Cardiac muscle cell (in vitro differentiated cells and primary cell): ENCODE measurements around the gene CMTM7. TPM values are rescaled to one million over a fixed set of nuclear protein-coding genes. Genes with fewer than 3 reads are reported as not detected.
"Not testable (repeated sequence)": the region's sequence is repeated elsewhere in the genome, so short reads cannot be mapped to it uniquely, and the experiment has no call there.

Experiments used
- DNase-seq, 2 donors: peaks; one replicate each; pipeline versions ENCODE4 v3.0.0 to v3.0.0-alpha.2; 2010 to 2017; ENCODE audit warnings: low read depth in 1 of 2, low spot score in 1 of 2
- H3K27ac ChIP-seq: fragments of 200-600 bp; sonication (generic); 2 replicates; pipeline ENCODE4 v1.5.1; 2016
- H3K27me3 ChIP-seq: fragments of 200-600 bp; sonication (generic); 2 replicates; pipeline ENCODE4 v1.6.0; 2016; ENCODE audit warnings: control low read depth
- H3K36me3 ChIP-seq: fragments of 200-600 bp; sonication (generic); 2 replicates; pipeline ENCODE4 v1.5.1; 2016; ENCODE audit warnings: control low read depth
- H3K4me1 ChIP-seq: fragments of 200-600 bp; sonication (generic); 2 replicates; pipeline ENCODE4 v1.8.1; 2017; ENCODE audit warnings: low read depth, mild to moderate bottlenecking, mixed run types
- H3K4me3 ChIP-seq: fragments of 200-600 bp; sonication (generic); 2 replicates; pipeline ENCODE4 v1.5.1; 2016; ENCODE audit warnings: mild to moderate bottlenecking
- H3K9me3 ChIP-seq: fragments of 200-600 bp; sonication (generic); 2 replicates; pipeline ENCODE4 v1.5.1; 2017; ENCODE audit warnings: low read depth, mild to moderate bottlenecking, control low read depth
- polyA plus RNA-seq: library from polyadenylated mRNA; unstranded; fragments of >200 nt; fragmentation: Nextera tagmentation; extraction: Ambion mirVana; gene quantifications from 2 replicates; pipeline ENCODE4 v1.2.1, GENCODE V29; 2016
- total RNA-seq: library from RNA; depleted of rRNA; stranded (reverse); fragments of >200 nt; gene quantifications from 2 replicates; pipeline ENCODE4 v1.2.3, GENCODE V29; 2016
- TF ChIP-seq, protein P1 (sequence below): IDR thresholded peaks from 2 replicates; pipeline ENCODE4 v1.5.1; 2012; ENCODE audit warnings: low read depth, mild to moderate bottlenecking, low read length

The CMTM7 gene
- total and polyA plus RNA-seq, 2 experiments from 2014 or later: 24.2 to 42.4 TPM

DNA sequence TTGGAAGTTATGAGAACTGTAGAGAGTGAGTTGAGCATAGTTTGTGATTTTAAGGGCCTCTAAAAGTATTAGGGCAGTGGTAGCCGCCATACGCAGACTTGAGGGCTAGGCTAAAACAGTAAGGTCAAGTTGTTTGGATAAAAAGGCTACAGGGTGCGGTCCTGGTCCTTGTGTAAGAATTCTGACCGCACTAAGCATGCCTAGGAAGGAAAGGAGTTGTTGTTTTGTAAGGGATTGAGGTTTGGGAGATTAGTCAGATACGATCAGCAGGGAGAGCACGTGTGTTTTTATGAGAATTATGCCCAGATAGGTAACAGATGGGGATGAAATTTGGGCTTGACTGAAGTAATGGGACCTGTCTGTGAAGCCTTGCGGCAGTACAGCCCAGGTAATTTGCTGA lies 71.8 kb downstream of the CMTM7 start:
- not testable (repeated sequence) for H3K36me3 ChIP-seq, H3K27ac ChIP-seq, H3K9me3 ChIP-seq, DNase-seq, H3K27me3 ChIP-seq, H3K4me3 ChIP-seq
- peaks cover 12% of the 10 kb centered on the region for H3K4me1 ChIP-seq

DNA sequence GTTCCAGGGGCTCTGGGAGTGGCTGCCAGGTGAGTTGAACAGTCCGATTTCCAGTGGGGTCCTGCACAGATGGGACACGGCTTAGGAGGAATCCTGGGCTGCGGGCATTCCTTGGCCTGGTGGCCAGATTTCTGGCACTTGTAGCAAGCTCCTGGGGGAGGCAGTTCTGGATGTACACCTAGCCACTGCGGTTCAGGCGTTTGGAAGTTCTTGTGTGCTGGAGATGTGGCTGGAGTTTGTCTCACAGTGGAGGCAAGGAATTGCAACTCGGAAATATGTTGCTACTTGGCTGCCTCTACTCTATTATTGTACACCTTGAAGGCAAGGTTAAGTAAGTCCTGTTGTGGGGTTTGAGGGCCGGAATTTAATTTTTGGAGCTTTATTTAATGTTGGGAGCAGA lies 73.1 kb downstream of the CMTM7 start:
- H3K27me3 ChIP-seq, H3K27ac ChIP-seq, H3K9me3 ChIP-seq, H3K4me3 ChIP-seq, H3K36me3 ChIP-seq: not testable (repeated sequence)
- H3K4me1 ChIP-seq: peaks cover 12% of the 10 kb centered on the region
- DNase-seq: peak in 1 of 2 donors; percentile 30

DNA sequence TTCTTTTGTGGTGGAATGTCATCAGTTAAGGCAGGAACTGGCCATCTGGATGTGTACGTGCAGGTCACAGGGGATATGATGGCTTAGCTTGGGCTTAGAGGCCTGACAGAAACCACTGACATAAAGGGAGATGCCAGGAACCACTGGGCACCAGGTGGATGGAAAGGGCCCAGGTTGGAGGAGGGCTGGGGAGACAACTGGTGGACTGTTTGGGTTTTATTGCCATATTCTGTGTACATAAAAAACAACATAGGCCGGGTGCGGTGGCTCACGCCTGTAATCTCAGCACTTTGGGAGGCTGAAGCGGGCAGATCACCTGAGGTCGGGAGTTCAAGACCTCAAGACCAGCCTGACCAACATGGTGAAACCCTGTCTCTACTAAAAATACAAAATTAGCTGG lies 75.2 kb downstream of the CMTM7 start:
- DNase-seq, H3K4me1 ChIP-seq, H3K4me3 ChIP-seq, H3K36me3 ChIP-seq, H3K27me3 ChIP-seq, H3K9me3 ChIP-seq, H3K27ac ChIP-seq: not testable (repeated sequence)

DNA sequence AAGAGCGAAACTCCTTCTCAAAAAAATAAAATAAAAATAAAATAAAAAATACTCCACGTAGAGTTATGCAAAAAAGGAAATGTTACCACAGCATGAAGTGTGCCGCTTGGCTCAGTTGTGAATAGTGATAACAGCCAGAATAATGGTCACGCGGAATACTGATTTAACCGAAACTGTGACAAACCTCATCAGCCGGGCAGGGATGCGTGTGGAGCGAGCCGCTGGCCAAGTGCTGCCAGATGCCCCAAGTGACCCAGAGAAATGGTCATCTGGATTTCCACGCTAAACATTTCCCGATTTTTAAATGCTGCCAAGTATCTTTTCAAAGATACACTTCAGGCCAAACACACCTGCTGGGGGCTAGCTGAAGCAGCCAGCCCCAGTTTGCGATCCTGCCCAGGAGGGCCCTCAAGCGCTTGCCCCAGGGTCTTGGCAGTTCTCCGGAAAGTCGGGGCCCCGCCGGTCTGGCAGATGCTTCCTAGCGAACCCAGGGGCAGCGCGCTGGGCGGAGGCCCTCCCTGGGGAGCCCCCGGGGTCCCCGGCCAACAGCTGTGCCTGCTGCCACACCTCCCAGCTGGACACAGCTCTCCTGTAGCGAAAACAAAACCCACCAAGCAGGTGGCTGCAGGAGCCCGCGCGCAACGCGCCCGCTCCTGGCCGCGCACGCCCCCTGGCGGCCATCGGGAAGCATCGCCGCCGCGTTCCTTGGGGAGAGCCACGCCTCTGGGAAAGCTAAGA lies 75.8 kb downstream of the CMTM7 start:
- H3K4me1 ChIP-seq: peaks cover 9% of the 10 kb centered on the region
- no peaks in the 10 kb centered on the region for H3K9me3 ChIP-seq
- no peak overlapping the region for H3K27ac ChIP-seq
- H3K36me3 ChIP-seq: no peaks in the 10 kb centered on the region
- no peaks in the 10 kb centered on the region for H3K27me3 ChIP-seq
- peak; percentile 79 to 80 for DNase-seq
- H3K4me3 ChIP-seq: no peak overlapping the region
- TF ChIP-seq, protein P1, sequence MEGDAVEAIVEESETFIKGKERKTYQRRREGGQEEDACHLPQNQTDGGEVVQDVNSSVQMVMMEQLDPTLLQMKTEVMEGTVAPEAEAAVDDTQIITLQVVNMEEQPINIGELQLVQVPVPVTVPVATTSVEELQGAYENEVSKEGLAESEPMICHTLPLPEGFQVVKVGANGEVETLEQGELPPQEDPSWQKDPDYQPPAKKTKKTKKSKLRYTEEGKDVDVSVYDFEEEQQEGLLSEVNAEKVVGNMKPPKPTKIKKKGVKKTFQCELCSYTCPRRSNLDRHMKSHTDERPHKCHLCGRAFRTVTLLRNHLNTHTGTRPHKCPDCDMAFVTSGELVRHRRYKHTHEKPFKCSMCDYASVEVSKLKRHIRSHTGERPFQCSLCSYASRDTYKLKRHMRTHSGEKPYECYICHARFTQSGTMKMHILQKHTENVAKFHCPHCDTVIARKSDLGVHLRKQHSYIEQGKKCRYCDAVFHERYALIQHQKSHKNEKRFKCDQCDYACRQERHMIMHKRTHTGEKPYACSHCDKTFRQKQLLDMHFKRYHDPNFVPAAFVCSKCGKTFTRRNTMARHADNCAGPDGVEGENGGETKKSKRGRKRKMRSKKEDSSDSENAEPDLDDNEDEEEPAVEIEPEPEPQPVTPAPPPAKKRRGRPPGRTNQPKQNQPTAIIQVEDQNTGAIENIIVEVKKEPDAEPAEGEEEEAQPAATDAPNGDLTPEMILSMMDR: peak; percentile 99

DNA sequence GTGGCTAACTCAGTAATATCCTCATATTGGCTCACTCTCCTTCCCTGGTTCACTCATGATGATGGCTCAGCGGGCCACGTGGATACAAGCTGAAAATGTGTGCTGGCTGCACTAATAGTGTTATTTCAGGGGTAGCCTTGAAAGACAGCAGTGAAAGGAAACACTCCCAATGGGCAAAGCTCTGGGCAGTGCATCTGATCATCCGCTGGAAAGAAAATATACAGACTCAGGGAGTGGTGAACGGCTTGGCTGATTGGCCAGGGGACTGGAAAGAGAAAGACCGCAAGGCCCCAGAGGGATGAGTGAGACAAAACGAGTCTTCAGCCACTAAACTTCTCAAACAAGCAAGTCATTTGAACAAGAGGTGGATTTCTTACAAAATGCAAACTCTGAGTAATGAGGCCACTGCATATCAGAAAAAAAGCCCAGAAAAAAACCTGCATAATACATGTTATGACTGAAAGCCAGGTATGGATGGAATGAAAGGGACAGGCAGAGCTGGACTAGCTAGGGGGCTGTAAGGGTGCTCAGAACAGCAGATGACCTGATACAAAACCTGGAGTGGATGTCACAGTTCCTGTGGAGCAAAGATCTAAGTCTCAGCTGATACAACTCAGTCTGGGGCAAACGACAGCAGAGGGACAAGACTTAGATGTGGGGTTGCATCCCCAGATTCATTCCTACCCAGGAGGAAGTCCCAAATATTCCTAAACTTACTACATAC lies 77.7 kb downstream of the CMTM7 start:
- H3K27ac ChIP-seq: no peak overlapping the region
- TF ChIP-seq, protein P1: no peak
- no peaks in the 10 kb centered on the region for H3K36me3 ChIP-seq
- H3K9me3 ChIP-seq: no peaks in the 10 kb centered on the region
- H3K27me3 ChIP-seq: no peaks in the 10 kb centered on the region
- no peak overlapping the region for H3K4me3 ChIP-seq
- no peaks in the 10 kb centered on the region for H3K4me1 ChIP-seq
- DNase-seq: no peak

DNA sequence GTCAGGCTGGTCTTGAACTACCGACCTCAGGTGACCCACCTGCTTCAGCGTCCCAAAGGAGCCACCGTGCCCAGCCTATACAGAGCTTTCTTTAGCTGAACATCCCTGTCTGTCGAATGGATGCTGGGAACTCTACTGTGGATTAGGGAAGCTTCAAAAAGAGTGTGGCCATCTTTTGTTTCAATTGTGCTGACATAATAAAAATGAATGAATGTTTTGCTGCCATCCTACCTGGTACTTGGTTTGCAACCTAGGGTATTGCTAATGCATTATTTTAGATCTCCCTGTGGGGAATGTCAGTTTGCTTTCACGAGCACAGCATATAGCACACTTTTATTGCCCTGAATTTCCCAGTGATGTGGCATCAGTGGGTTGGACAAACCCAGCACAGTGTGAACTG lies 78.7 kb downstream of the CMTM7 start:
- H3K4me1 ChIP-seq: no peaks in the 10 kb centered on the region
- no peak overlapping the region for H3K27ac ChIP-seq
- TF ChIP-seq, protein P1: no peak
- no peaks in the 10 kb centered on the region for H3K9me3 ChIP-seq
- H3K36me3 ChIP-seq: no peaks in the 10 kb centered on the region
- no peaks in the 10 kb centered on the region for H3K27me3 ChIP-seq
- DNase-seq: no peak
- H3K4me3 ChIP-seq: no peak overlapping the region

DNA sequence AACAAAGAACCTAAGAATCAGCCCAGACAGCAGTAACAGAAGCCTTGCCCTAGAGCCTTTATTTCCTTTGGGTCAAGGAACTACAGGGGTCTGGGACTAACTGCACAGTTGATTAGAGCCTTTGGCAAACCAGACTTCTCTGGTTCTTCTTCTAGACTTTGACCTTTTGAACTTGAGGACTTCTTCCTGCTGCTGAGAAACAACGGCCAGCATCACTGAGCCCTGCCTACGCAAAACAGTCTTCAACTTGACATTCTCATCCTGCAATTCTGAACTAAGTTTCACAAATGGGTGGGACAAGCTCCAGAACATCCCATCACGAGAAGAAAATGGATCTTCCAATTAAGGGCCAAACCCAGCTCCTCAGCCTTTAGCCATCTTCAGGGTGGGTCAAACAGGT lies 79.6 kb downstream of the CMTM7 start:
- DNase-seq: no peak
- Histone ChIP-seq H3K27me3 (no peaks in the 10 kb centered on the region), H3K27ac (no peak overlapping the region), H3K36me3 (no peaks in the 10 kb centered on the region), H3K4me3 (no peak overlapping the region), H3K9me3 (no peaks in the 10 kb centered on the region), H3K4me1 (no peaks in the 10 kb centered on the region)
- TF ChIP-seq, protein P1: no peak

DNA sequence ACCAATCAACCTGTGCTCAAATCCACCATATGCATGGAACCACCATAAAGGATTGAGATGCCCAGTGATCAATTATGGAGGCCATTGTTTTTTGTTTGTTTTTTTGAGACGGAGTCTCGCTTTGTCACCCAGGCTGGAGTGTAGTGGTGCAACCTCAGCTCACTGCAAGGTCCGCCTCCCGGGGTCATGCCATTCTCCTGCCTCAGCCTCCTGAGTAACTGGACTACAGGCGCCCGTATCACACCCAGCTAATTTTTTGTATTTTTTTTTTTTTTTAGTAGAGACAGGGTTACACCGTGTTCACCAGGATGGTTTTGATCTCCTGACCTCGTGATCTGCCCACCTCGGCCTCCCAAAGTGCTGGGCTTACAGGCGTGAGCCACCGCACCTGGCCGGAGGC lies 80.5 kb downstream of the CMTM7 start:
- DNase-seq, H3K4me3 ChIP-seq, H3K4me1 ChIP-seq, H3K27me3 ChIP-seq, H3K36me3 ChIP-seq, H3K27ac ChIP-seq, H3K9me3 ChIP-seq: not testable (repeated sequence)
